SHP77 (cell line): ENCODE measurements around the gene ACAD10.
"Not testable (repeated sequence)": the region's sequence is repeated elsewhere in the genome, so short reads cannot be mapped to it uniquely, and the experiment has no call there.

Experiments used
- DNase-seq, 2 experiments: peaks; one replicate each; lab custom pipeline; 2025; lab: John Stamatoyannopoulos, UW

The ACAD10 gene

DNA sequence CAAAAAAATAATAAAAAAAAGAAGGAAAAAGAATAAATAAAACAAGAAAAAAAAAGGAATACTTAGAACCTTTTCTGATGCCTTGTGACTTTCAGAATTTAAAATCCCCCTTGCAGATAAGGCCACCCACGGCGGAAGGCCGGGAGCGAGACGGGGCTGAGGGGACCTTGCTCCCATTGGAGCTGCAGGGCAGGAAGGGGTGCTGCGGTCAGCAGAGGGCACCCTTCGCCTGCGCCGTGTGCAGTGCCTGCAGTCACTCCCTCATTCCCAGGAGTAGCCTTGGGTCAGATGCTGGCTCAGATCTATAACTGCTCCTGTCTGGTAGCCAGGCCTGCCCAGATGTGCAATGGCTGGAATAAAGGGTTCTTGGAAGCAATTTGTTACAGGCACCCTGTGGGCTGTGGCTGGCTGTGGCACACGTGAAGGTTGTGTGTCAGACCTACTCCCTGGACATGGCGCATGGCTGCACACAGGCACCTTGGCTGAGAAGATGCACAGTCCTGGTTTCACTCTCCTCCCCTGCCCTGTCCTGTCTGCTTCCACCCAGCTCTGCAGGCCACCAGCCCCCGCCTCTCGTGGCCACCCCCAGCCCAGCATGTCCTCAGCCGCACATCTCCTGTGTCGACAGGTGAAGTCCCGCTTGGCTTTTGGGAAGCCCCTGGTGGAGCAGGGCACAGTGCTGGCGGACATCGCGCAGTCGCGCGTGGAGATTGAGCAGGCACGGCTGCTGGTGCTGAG is 67.5 kb downstream of the ACAD10 start:
- peak; percentile 37 to 57 for DNase-seq

DNA sequence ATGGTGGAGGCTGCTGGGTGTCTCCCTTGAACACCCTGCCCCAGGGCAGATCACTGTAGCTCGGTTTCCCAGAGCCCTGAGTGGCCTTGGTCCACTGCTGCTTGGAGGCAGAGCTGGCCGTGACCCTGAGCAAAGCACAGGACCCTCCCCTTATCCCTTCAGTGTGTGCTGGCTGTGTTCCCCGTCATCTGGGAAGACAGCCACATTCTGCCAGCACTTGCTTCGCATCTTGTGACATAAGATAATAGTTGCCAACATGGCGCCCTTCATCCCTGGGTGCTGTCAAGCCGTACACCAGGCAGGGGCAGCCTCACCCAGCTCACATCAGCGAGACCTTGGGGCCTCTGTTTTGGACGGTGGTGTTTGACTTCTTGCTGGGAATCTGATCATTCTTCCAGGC is 68.8 kb downstream of the ACAD10 start:
- no peak for DNase-seq

DNA sequence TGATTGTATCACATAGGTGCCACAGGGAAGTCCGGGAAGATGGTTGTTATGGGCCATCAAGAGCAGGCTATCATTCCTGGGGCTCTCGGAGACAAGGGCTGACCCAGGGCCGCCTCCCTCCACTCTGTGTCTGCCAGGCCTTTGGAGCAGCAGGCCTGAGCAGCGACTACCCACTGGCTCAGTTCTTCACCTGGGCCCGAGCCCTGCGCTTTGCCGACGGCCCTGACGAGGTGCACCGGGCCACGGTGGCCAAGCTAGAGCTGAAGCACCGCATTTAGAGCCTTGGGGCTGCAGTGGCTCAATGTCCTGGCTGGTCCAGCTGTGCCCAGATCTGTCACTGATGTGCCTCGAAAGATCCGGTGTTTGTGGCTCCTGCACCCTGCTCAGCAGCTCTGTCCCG is 70.3 kb downstream of the ACAD10 start:
- no peak for DNase-seq

DNA sequence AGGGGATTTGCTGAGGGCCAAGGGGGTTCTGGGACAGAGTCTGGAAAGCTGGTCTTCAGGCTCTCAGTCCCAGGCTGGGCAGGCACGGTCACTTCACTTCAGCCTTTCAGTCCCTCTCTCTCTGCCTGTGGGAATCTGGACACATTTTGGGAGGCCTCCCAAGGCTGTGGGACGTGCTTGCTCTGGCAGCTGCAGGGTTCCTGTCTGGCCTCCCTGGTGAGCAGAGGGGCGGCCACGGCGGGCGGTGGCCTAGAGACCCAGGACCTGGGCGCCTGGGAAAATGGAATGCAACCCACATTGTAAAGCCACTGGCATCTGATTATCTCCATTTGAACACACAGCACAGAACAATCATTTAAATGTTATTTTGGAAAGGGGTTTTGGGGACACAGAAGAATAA is 70.8 kb downstream of the ACAD10 start:
- DNase-seq: no peak

DNA sequence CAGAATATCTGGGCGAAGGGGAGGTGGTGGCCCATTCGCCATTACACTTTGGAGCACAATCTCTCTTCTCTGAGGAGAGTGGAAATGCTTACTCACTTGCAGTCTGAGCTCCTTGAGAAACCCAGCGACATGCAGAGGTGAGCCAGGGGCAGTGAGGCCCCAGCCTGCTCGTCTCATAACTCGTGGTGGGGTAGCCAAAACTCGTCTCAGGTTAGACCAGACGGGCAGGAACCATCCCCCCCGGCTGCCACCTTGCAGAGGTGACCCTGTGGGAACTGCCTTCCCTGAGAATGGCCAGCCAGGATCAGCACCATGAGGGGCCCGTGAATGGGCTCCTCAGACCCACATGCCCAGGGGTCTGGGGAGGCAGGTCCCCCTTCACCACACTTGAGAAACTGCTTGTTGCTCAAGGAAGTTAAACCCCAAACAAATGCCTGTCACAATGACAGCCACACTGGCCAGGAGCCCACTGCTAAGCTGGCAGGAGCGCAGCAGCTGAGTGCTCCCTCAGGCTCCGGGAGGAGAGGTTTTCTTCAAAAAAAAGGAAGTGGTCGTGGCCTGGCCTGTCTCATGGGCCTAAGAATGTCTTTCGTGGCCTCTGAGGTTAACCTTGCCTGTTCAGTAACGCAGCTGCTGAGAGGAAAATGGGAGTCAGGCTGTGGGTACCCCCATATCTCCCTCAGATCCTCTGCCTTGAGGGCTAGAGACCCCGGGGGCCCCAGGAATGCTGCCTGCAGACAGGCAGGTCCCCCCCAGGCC is 71.7 kb downstream of the ACAD10 start:
- DNase-seq: no peak

DNA sequence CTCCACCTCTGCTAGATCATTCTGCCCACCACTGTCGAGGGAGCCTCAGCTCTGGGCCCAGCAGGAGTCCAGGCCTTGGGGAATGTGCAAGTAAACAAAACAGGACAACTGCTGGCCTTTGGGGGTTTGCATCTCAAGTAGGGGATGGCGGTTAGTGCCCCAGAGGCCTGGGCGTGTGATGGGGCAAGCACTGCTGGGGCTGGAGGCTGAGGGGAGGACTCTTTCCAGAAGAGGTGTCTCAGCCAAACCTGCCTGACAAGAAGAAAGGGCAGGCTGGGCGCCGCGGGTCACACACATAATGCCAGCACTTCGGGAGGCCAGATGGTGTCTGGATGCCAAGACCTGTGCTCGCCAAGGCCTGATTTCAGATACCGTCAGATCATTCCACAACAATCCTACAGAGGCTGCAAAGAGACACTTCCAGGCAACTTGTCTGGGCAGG is 72.3 kb downstream of the ACAD10 start:
- no peak for DNase-seq

DNA sequence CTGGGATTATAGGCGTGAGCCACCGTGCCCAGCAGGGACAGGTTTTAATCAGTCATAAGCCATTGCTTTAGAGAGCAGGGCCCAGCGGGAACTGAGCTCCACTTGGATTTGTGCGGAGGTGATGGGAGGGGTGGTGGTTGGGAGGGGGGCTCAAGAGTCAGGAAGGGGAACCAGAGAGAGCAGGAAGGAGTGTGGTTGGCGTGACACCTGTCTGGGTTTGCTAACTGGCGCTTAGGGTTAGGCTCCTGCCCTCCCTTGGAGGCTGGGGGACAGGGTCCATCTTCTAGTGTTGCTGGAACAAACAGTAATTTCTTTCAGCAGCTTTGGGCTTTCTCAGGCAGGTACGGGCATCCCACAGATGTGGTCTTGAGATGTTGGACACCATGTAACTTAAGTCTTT is 73.4 kb downstream of the ACAD10 start:
- no peak for DNase-seq

DNA sequence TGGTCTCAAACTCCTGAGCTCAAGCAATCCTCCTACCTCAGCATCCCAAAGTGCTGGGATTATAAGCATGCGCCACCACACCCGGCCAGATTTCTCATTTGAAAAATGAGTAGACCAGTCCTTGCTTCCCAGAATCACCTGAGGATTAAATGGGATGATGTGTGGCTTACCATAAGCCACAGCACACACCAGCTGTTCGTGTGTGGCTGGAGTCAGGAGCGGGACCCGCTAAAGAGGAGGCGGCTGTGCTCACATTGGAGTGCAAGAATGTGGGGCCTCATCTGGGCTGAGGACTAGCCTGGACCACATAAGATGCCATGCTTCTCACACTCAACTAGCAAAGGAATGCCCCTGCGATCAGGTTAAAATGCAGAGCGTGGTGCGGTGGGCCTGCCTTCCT is 74.1 kb downstream of the ACAD10 start:
- DNase-seq: no peak

DNA sequence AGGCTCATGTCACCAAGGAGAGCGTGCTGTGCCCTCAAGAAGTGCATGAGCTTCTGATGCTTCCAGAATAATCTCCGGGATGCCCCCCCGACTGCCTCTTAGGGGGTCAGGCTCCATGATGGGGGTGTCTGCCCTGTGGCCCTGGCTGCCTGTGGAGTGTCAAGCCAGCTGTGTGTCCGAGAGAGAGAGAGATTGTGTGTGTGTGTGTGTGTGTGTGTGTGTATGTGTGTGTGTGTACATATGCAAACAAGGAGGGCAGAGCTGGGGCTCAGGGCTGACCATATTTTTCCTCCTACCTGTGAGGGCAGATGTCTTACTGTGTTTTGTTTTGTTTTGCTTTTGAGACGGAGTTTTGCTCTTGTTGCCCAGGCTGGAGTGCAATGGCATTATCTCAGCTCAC is 75.2 kb downstream of the ACAD10 start:
- no peak for DNase-seq

DNA sequence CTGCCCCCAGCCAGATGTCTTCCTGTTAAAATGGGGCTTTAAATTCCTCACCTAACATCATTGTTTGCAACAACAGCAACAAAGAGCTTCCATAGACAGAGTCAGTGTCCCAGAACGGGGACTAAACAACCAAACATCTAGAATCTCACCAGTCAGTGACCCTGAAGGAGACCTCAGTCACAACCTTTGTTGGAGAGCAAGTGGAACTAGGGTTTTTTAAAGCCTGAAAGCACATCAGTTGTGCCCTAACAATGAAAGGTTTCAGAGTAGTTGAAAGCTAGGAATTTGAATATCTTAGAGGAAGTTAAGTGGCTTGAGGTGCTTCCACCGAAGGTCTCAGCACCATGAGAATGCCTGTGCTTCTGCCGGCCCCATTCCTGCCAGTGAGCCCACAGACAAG is 75.9 kb downstream of the ACAD10 start:
- DNase-seq: no peak

DNA sequence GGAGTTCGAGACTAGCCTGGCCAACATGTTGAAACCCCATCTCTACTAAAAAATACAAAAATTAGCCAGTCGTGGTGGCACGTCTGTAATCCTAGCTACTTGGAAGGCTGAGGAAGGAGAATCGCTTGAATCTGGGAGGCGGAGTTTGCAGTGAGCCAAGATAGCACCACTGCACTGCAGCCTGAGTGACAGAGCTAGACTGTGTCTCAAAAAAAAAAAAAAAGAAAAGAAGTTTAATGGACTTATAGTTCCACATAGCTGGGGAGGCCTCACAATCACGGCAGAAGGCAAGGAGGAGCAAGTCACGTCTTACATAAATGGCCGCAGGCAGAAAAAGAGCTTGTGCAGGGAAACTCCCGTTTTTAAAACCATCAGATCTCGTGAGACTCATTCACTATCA is 77.7 kb downstream of the ACAD10 start:
- not testable (repeated sequence) for DNase-seq

DNA sequence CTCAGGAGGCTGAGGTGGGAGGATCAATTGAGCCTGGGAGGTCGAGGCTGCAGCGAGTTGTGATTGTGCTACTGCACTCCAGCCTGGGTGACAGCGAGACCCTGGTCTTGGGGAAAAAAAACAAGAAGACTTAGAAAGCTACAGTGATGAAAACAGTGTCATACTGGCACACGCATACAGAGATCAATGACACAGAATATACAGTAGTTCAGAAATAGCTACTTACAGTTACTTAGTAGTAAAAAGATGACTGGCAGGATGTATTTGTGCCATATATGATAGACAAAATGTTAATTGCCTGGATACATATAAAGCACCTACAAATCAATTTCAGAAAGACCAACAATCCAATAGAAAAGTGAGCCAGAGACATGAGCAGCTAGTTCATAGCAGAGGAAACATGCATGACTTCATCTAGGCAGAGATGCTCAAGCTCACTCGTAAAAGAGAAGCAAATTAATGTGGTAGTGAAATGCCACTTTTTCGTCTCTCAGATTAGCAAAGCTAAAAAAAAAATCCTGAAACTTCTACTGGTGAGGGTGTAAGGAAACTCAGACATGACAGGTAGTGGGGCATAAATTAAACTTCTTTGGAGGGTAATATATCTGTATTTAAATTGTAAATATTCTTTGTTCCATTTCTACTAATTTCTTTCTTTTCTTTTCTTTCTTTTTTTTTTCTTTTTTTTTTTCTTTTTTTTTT is 78.4 kb downstream of the ACAD10 start:
- DNase-seq: no peak

DNA sequence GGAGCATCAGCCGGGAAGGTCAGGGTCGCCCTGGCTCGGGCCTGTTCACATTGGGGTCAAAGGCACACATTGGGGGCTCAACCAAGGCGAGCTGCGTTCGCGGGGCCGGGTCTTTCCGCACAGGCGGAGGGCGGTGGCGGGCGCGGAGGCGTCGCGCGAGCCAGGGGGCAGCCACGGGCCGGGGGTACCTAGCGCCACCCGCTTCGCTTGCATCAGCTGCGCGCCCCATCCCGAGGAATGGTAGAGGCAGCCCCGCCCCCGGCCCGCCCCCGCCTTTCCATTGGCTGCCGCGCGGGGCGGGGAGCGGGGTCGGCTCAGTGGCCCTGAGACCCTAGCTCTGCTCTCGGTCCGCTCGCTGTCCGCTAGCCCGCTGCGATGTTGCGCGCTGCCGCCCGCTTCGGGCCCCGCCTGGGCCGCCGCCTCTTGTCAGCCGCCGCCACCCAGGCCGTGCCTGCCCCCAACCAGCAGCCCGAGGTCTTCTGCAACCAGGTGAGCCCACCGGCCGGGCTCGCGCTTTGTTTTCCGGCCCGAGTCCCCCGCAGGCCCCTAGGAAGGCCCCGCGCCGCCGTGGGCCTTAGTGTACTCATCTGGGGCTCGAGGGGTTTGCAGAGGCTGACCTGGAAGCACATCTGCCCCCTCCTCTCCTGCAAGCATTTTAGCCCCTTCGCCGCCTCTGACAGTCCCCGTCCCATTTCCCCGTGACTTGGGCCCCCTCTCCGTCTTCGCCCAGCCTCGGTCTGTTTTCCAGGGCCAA is 80.9 kb downstream of the ACAD10 start, which contains the start of gene ALDH2:
TSS of gene ALDH2 (plus strand) at position 326 of the 754 bp plus-strand sequence. CDS start at position 376, 50 bp downstream.
- peak; percentile 52 to 72 for DNase-seq

DNA sequence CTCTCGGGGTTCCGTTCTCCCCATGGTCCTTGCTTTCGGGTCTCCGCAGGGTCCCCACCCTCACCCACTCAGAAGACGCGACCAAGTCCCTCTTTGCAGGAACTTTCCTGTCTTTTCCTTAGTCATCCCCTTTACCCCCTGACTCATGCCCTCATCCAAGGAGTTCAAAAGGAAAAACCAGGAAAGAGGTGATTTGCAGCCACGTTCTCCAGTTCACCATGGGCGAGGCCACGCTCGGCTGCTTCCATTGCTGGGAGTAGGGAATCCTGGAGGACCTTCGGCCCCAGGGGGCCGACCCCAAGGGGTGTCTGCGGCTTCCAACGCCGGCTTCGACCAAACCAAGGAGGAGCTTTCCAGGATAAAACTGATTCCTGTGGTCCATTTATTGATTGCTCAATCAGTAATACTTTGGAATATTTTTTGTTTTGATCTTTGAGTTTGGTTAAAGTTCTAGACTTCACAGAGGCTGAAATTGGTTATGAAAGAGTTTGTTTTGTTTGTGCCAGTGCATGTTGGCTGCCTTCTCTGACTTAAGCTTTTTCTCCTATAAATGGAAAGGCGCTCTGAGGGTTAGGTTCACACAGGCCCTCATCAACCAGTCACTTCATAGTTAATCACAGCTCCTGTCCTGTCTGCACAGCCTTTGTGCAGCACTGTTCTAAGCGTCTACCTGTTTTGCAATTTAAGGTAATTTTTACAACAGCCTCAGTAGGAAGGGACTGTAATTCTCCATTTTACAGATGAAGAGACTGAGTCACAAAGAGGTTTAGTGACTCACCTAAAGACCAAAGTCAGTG is 81.7 kb downstream of the ACAD10 start:
- no peak for DNase-seq

DNA sequence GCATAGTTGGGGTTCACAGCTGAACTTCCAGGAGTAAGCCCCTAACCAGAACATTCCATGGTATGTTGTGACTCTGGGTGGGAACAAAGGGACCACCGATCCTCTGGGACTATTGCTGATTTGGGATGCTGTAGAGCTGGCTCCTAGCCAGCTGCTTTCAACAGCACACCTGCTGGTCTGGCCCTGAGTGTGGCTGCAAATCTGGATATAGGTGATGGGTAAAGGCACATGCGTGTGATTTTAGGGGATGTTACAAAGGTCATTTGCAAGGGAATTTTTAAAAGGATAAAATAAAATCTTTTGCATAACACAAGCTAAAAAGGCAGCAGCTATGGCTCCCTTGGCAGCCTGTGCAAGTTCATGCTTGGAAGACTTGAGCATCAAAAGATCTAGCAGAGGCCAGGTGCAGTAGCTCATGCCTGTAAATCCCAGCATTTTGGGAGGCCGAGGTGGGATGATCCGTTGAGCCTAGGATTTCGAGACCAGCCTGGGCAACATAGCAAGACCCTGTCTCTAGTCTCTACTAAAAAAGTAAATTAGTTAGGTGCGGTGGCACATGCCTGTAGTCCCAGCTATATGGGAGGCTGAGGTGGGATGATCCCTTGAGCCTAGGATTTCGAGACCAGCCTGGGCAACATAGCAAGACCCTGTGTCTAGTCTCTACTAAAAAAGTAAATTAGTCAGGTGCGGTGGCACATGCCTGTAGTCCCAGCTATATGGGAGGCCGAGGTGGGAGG is 82.5 kb downstream of the ACAD10 start:
- peak; percentile 7 to 21 for DNase-seq

DNA sequence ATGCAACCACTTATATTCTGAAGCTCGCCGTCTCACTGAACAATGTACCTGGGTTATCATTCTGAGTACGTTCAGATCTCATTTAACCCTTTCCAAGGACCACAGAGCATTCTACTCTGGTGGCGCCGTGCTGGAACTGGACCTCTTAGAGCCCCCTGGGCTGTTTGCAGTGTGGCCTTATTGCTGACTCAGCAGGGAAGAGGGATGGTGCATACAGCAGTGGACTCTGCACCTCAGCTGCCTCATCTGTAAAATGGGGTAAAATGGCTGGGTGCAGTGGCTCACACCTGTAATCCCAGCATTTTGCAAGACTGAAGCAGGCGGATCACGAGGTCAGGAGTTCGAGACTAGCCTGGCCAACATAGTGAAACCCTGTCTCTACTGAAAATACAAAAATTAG is 83.7 kb downstream of the ACAD10 start:
- no peak for DNase-seq

DNA sequence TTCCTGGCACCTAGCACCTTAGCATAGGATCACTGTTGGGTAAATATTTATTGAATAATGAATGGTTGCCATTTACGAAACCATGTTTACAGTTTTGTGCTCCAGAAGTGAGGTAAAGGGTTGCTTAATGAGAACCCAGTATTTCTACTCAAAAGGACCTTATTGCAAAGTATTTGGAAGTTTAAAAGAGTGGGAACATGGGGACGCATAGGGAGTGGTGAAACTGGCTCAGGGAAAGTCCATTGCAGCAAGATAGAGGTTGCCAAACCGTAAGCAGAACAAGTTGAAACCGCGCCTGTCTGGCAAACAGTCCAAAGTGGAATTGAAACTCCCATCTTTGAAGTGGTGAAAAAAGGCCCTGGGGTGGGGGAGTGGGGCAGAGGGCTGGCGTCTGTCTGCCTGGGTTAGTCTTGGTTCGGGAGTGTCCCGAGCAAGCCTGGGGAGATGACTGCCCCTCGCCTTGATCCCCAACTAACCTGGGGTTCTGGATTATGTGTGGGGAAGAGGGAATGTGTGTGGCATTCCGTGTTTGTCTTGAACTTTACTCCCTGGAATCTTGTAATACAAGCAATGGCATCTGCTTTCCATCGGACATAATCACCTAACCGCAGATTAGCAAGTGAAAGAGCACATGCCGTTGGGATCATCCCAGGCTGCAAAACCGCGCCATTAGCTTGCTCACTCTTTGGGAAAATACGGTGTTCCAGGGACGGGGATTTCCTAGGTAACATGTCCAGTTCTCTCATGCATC is 88.1 kb downstream of the ACAD10 start:
- no peak for DNase-seq

DNA sequence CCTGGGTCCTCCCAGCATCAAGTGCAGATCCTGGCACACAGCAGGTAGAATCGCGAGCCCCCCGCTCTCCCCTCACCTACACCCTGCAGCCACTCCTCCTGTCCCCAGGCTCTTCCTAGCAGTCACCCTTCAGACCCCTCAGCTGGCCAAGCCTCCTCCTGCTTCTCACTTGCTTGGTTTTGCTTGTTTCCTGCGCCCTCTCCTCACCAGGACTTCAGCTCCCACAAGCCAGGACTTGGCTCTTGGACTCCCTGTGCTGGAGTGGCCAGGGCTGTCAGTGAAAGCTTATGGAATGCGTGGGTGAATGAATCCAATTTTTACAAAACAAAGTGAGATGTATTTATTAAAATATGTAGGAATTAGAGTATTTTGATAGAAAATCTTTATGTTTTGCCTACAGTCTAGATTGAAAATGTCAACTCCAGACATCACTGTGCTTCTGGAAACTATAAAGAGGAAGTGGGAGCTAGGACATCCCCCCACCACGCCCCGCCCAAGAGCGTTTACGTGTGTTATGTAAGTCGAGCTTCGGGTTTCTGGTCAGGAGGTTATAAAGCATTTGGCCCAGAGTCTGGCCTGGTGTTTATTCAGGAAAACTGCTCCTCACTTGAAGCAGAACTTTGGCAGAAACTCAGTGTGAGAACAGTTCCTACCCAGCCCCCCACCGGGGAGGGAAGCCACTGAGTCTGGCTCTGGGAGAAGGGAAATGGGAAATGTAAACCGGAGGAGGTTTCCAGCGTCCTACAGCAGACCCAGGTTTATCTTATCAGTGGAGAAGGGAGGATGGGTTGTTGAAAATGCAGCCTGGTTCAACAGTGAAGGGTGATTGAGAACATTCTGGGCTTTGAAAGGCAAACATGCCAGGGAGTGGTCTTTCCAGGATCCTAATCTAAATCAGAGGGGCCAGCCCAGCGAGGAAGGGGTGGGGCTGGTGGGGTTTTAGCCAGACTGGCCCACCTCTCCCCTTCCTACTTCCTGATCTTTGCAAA is 89.6 kb downstream of the ACAD10 start:
- no peak for DNase-seq
